HEK293T (cell line): ENCODE results near the gene S100A11.

Experiments used
- CTCF ChIA-PET: fragments of 350-600 bp; formaldehyde crosslinking; extraction: SDS; loops from one replicate; lab custom pipeline; 2021; ENCODE audit warnings: antibody characterized with exemption, inconsistent platforms; lab: Yijun Ruan, JAX
- POLR2A ChIA-PET: fragments of 350-600 bp; formaldehyde crosslinking; extraction: SDS; loops from one replicate; lab custom pipeline; 2020; ENCODE audit warnings: antibody characterized with exemption, inconsistent platforms; lab: Yijun Ruan, JAX
- DNase-seq: peaks from one replicate; pipeline ENCODE4 v3.0.0; 2012; ENCODE audit warnings: mixed read lengths; ENCODE audit errors: extremely low spot score
- ARNT ChIP-seq: fragments of 450-650 bp; IDR thresholded peaks from 2 replicates; pipeline ENCODE4 v1.6.1; 2017; ENCODE audit warnings: mild to moderate bottlenecking
- BHLHE40 ChIP-seq: fragments of 450-650 bp; IDR thresholded peaks from 2 replicates; pipeline ENCODE4 v1.6.1; 2016; ENCODE audit warnings: mild to moderate bottlenecking, moderate library complexity, borderline replicate concordance
- CTBP1 ChIP-seq: fragments of 450-650 bp; IDR thresholded peaks from 2 replicates; pipeline ENCODE4 v1.6.1; 2016; ENCODE audit warnings: borderline replicate concordance
- ELF4 ChIP-seq: fragments of 450-650 bp; IDR thresholded peaks from 2 replicates; pipeline ENCODE4 v1.6.1; 2017; ENCODE audit warnings: antibody characterized with exemption
- FOXA1 ChIP-seq: fragments of 450-650 bp; IDR thresholded peaks from 2 replicates; pipeline ENCODE4 v1.6.1; 2016; ENCODE audit warnings: mild to moderate bottlenecking
- FOXK2 ChIP-seq: fragments of 450-650 bp; IDR thresholded peaks from 2 replicates; pipeline ENCODE4 v1.6.1; 2016; ENCODE audit warnings: mild to moderate bottlenecking
- FOXM1 ChIP-seq: fragments of 450-650 bp; IDR thresholded peaks from 2 replicates; pipeline ENCODE4 v1.6.1; 2017; ENCODE audit warnings: mild to moderate bottlenecking, borderline replicate concordance
- HDGF ChIP-seq: fragments of 450-650 bp; IDR thresholded peaks from 2 replicates; pipeline ENCODE4 v1.6.1; 2017; ENCODE audit warnings: antibody characterized with exemption, borderline replicate concordance
- L3MBTL2 ChIP-seq: fragments of 450-650 bp; conservative IDR thresholded peaks from 2 replicates; pipeline ENCODE4 v1.6.1; 2016; ENCODE audit warnings: mild to moderate bottlenecking
- LEF1 ChIP-seq: fragments of 450-650 bp; IDR thresholded peaks from 2 replicates; pipeline ENCODE4 v1.6.1; 2017; ENCODE audit warnings: mild to moderate bottlenecking, borderline replicate concordance
- NFRKB ChIP-seq: fragments of 450-650 bp; IDR thresholded peaks from 2 replicates; pipeline ENCODE4 v1.6.1; 2016; ENCODE audit warnings: mild to moderate bottlenecking, moderate library complexity
- PKNOX1 ChIP-seq: fragments of 450-650 bp; IDR thresholded peaks from 2 replicates; pipeline ENCODE4 v1.6.1; 2016
- SP1 ChIP-seq: fragments of 450-650 bp; IDR thresholded peaks from 2 replicates; pipeline ENCODE4 v1.6.1; 2017
- SUZ12 ChIP-seq: fragments of 450-650 bp; IDR thresholded peaks from 2 replicates; pipeline ENCODE4 v1.6.1; 2016; ENCODE audit warnings: mild to moderate bottlenecking
- TARDBP ChIP-seq: fragments of 450-650 bp; IDR thresholded peaks from 2 replicates; pipeline ENCODE4 v1.6.1; 2016
- ZNF384 ChIP-seq: fragments of 450-650 bp; IDR thresholded peaks from 2 replicates; pipeline ENCODE4 v1.6.1; 2016

Gene S100A11

GRCh38 chr1:151998611-151999362 lies 38.0 kb downstream of the S100A11 start:
- no peak for TF ChIP-seq BHLHE40
- no peak for TF ChIP-seq L3MBTL2
- TF ChIP-seq ELF4, result no peak
- TF ChIP-seq PKNOX1, result no peak
- no peak for TF ChIP-seq CTBP1
- TF ChIP-seq FOXA1, result no peak
- no peak for TF ChIP-seq HDGF
- no peak for TF ChIP-seq ZNF384
- TF ChIP-seq ARNT, result no peak
- no peak for TF ChIP-seq TARDBP
- CTCF ChIA-PET, result interaction anchor here (0.6 to 5.7 kb wide), 4 partner anchors 23 to 64 kb away, joined by 3 to 98 read pairs (median 8); no protein-coding TSS in a partner anchor
- POLR2A ChIA-PET, result interaction anchor here (0.7 kb wide), 1 partner anchor 90 kb away, joined by 3 read pairs; the partner anchor contains the start of gene THEM4
- DNase-seq, result no peak

GRCh38 chr1:151997284-151997570 lies 39.6 kb downstream of the S100A11 start:
- ChIA-PET POLR2A (no interaction called here), CTCF (interaction anchor here (2.4 to 5.7 kb wide), 2 partner anchors 28 to 62 kb away, joined by 13 to 98 read pairs; no protein-coding TSS in a partner anchor)
- no peak for TF ChIP-seq SP1
- no peak for TF ChIP-seq SUZ12
- TF ChIP-seq NFRKB, result no peak
- TF ChIP-seq BHLHE40, result no peak
- TF ChIP-seq FOXM1, result no peak
- no peak for TF ChIP-seq L3MBTL2
- no peak for DNase-seq

GRCh38 chr1:151995774-151996173 lies 41.0 kb downstream of the S100A11 start:
- POLR2A ChIA-PET, result interaction anchor here (1.5 kb wide), 1 partner anchor 28 kb away, joined by 6 read pairs; no protein-coding TSS in a partner anchor
- no peak for TF ChIP-seq ELF4
- TF ChIP-seq FOXA1, result no peak
- no peak for TF ChIP-seq NFRKB
- TF ChIP-seq CTBP1, result no peak
- no peak for TF ChIP-seq PKNOX1
- no peak for TF ChIP-seq SP1
- TF ChIP-seq SUZ12, result no peak
- TF ChIP-seq ARNT, result no peak
- no peak for TF ChIP-seq FOXM1
- no peak for TF ChIP-seq HDGF
- TF ChIP-seq BHLHE40, result no peak
- no peak for TF ChIP-seq TARDBP
- TF ChIP-seq FOXK2, result no peak
- no peak for TF ChIP-seq ZNF384
- no peak for TF ChIP-seq LEF1
- TF ChIP-seq L3MBTL2, result no peak
- DNase-seq, result no peak
- CTCF ChIA-PET, result interaction anchor here (0.6 to 3.3 kb wide), 11 partner anchors 13 to 87 kb away, joined by 3 to 37 read pairs (median 4); partner anchors contain the start of gene THEM4

- no peak for DNase-seq
- TF ChIP-seq CTBP1, result no peak
- TF ChIP-seq TARDBP, result no peak
- no peak for TF ChIP-seq BHLHE40
- TF ChIP-seq ZNF384, result no peak
- CTCF ChIA-PET, result interaction anchor here (0.8 to 3.3 kb wide), 5 partner anchors 18 to 61 kb away, joined by 3 to 37 read pairs (median 4); no protein-coding TSS in a partner anchor
- POLR2A ChIA-PET, result interaction anchor here (1.0 to 1.5 kb wide), 4 partner anchors 20 to 42 kb away, joined by 3 to 6 read pairs (median 4); partner anchors contain the start of gene S100A11
Observed at GRCh38 chr1:151994956-151995355, 41.8 kb downstream of the S100A11 start.

- CTCF ChIA-PET, result interaction anchor here (1.0 to 3.3 kb wide), 4 partner anchors 21 to 60 kb away, joined by 3 to 37 read pairs (median 4); no protein-coding TSS in a partner anchor
- POLR2A ChIA-PET, result interaction anchor here (0.6 to 6.4 kb wide), 10 partner anchors 17 to 119 kb away, joined by 3 to 45 read pairs (median 4); partner anchors contain the start of gene S100A11
- peak; percentile 63 for DNase-seq
- TF ChIP-seq L3MBTL2, result peak; percentile 80
- no peak for TF ChIP-seq ZNF384
Observed at GRCh38 chr1:151993734-151994496, 42.9 kb downstream of the S100A11 start, which contains the start of gene S100A10. S100A10 (minus strand) TSS chr1:151993859; CDS start chr1:151986230, 7,629 bp downstream.

GRCh38 chr1:151993084-151993733 lies 43.6 kb downstream of the S100A11 start:
- DNase-seq, result no peak
- peak; percentile 65; the same call in 1 of the 2 replicates for TF ChIP-seq L3MBTL2
- TF ChIP-seq LEF1, result no peak
- TF ChIP-seq PKNOX1, result no peak
- TF ChIP-seq SP1, result no peak
- TF ChIP-seq ELF4, result no peak
- TF ChIP-seq BHLHE40, result no peak
- ChIA-PET POLR2A (interaction anchor here (0.6 to 6.4 kb wide), 13 partner anchors 8 to 120 kb away, joined by 3 to 45 read pairs (median 5); partner anchors contain the start of gene S100A11), CTCF (interaction anchor here (1.1 to 3.3 kb wide), 5 partner anchors 14 to 58 kb away, joined by 4 to 37 read pairs (median 8); no protein-coding TSS in a partner anchor)
